Tibial nerve (tissue), 4 donors: Measurements from ENCODE around the gene CACNA2D2. TPM values are rescaled to one million over a fixed set of nuclear protein-coding genes. Genes with fewer than 3 reads are reported as not detected.

Source experiments
- DNase-seq, 2 donors: peaks; one replicate each; pipeline ENCODE4 v3.0.0-alpha.2; 2019; ENCODE audit warnings: low spot score in 2 of 2
- H3K27ac ChIP-seq, 4 donors: fragments of 200-600 bp; sonication (generic) in 3 of 4; one replicate each; pipeline ENCODE4 v1.5.1; 2017 to 2019; ENCODE audit warnings: mild to moderate bottlenecking in 1 of 4
- H3K27me3 ChIP-seq, 2 donors: fragments of 200-600 bp; sonication (generic) in 1 of 2; one replicate each; pipeline versions ENCODE4 v1.5.1 to v1.6.0; 2017 to 2019
- H3K36me3 ChIP-seq, 3 donors: fragments of 200-600 bp; sonication (generic); one replicate each; pipeline ENCODE4 v1.5.1; 2018 to 2019
- H3K4me1 ChIP-seq, 4 donors: fragments of 200-600 bp; sonication (generic) in 3 of 4; one replicate each; pipeline ENCODE4 v1.5.1; 2017 to 2019
- H3K4me3 ChIP-seq, 4 donors: fragments of 200-600 bp; sonication (generic) in 3 of 4; one replicate each; pipeline ENCODE4 v1.5.1; 2017 to 2019; ENCODE audit warnings: mild to moderate bottlenecking in 1 of 4, moderate library complexity in 1 of 4
- H3K9me3 ChIP-seq, 4 donors: fragments of 200-600 bp; sonication (generic) in 3 of 4; one replicate each; pipeline ENCODE4 v1.5.1; 2017 to 2019
- EP300 ChIP-seq, 2 donors: sonication (generic); formaldehyde crosslinking; IDR thresholded peaks; one replicate each; pipeline ENCODE4 v1.6.1; 2017; ENCODE audit warnings: antibody characterized with exemption in 2 of 2, mild to moderate bottlenecking in 1 of 2
- POLR2A ChIP-seq, 2 donors: fragments of 450-650 bp; IDR thresholded peaks; one replicate each; pipeline ENCODE4 v1.6.1; 2017; ENCODE audit warnings: antibody characterized with exemption in 2 of 2, mild to moderate bottlenecking in 2 of 2, moderate library complexity in 2 of 2
- WGBS, 2 donors: methylation state at CpG; one replicate each; pipeline ENCODE4 v1.1.5; 2018; 5-methylcytosine and 5-hydroxymethylcytosine counted together
- total RNA-seq, 4 donors: library from RNA; depleted of rRNA; stranded (reverse); fragments of >200 nt; gene quantifications; one replicate each; pipeline ENCODE4 v1.1.0, GENCODE V29; 2016
- TF ChIP-seq, protein P1 (sequence below), 5 experiments: fragments of 200-600 bp in 3 of 5; fragments of 450-650 bp in 2 of 5; sonication (generic) in 3 of 5; IDR thresholded peaks; one replicate each; pipeline ENCODE4 v1.5.1; 2016 to 2019; ENCODE audit warnings: antibody characterized with exemption in 5 of 5, mild to moderate bottlenecking in 3 of 5, moderate library complexity in 2 of 5

CACNA2D2 gene
- total RNA-seq, 4 donors from 2014 or later, result 0.84 to 2.0 (median 1.2) TPM

DNA sequence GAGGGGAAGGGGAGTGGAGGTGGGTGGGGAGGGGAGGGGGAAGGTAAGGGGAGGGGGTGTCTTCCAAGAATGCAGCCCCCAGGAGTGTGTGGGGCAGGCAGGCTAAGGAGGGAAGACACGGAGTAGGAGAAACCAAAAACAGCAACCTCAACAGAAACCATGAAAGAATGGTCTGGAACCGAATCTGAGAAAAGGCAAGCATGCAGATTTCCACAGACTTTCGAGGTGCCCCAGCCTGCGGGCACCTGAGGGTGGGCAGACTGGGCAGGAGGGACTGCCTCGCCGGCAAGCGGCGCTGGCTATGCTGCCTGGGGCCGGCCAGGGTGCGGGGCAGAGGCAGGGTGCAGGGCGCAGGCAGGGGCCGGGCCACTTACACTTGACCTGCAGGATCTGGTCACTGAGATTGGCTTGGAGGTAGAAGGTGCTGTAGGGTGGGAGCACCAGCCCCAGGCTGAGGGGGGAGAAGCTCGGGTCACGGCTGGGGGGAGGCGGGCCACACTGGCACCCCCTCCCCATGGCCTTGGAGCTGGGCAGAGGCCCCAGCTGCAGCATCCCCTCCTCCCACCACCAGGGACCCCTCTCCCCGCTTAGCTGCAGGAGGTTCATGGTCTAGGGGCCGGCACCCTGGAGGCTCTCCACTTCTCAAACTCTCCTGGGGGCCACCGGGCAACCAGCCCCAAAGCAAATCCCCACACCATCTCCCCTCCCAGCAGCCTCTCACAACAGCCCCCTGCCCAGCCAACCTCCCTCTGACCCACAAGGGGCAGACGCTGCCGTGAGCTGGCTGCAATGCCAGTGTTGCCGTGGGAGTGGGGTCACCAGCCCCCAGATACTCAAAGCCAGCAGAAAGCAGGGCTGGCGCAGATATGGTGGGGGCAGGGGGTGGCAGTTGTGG is 128.8 kb downstream of the CACNA2D2 start:
- DNase-seq, result no peak
- H3K36me3 ChIP-seq, result no peaks in the 10 kb centered on the region
- H3K4me1 ChIP-seq, result peaks cover 0 to 13% (median 0%) of the 10 kb centered on the region in 4 donors
- H3K27ac ChIP-seq, result no peak overlapping the region
- no peaks in the 10 kb centered on the region for H3K9me3 ChIP-seq
- no peak overlapping the region for H3K4me3 ChIP-seq
- TF ChIP-seq POLR2A (IDR thresholded peaks at IDR 0.05) (no peak), EP300 (IDR thresholded peaks at IDR 0.05) (no peak)
- TF ChIP-seq, protein P1, sequence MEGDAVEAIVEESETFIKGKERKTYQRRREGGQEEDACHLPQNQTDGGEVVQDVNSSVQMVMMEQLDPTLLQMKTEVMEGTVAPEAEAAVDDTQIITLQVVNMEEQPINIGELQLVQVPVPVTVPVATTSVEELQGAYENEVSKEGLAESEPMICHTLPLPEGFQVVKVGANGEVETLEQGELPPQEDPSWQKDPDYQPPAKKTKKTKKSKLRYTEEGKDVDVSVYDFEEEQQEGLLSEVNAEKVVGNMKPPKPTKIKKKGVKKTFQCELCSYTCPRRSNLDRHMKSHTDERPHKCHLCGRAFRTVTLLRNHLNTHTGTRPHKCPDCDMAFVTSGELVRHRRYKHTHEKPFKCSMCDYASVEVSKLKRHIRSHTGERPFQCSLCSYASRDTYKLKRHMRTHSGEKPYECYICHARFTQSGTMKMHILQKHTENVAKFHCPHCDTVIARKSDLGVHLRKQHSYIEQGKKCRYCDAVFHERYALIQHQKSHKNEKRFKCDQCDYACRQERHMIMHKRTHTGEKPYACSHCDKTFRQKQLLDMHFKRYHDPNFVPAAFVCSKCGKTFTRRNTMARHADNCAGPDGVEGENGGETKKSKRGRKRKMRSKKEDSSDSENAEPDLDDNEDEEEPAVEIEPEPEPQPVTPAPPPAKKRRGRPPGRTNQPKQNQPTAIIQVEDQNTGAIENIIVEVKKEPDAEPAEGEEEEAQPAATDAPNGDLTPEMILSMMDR (IDR thresholded peaks at IDR 0.05), result no peak
- WGBS, 2 donors, result 65 to 69% methylated on average over 18 of the region's 22 CpGs
- H3K27me3 ChIP-seq, result no peaks in the 10 kb centered on the region

DNA sequence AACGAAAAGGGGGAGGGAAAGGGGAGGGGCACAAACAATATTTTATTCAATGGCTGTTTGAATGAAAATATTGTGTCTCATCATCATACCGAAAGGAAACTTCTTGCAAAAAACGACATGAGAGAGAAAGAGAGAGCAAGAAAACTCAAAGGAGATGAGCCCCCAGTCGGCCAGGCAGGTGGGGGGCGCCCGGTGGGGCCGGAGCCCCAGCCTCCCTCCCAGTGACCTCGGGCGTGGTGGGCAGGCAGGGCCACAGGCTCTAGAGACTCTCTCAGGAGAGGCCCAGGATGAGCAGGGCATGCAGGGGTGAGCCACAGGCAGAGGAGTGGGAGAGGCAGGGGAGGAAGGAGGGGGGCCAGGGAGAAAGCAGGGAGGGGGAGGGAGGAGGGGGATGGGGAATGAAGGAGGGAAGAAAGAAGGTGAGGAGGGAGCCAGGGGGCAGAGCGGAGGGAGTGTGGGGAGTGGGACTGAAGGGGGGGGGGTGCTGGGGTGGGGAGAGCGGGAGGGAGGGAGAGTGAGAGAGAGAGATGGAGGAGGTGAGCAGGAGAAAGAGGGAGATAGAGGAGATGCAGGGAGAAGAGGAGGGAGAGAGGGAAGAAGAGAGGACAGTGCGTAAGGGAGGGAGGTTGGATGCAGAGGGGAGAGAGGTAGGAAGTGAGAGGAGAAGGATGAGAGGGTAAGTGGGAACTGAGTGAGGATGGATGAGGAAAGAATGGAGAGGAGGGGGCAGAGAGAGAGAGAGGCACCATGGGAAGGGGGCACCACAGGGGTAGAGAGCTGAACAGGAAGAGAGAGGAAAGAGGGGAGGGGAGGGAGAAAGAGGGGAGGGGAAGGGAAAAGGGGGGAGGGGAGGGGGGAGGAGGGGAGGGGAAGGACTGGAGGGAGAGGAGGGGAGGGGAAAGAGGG is 130.0 kb downstream of the CACNA2D2 start:
- H3K4me1 ChIP-seq, result peaks cover 0 to 13% (median 0%) of the 10 kb centered on the region in 4 donors
- H3K4me3 ChIP-seq, result no peak overlapping the region
- H3K27ac ChIP-seq, result no peak overlapping the region
- H3K27me3 ChIP-seq, result no peaks in the 10 kb centered on the region
- H3K36me3 ChIP-seq, result no peaks in the 10 kb centered on the region
- 33 to 34% methylated on average over 12 of the region's 12 CpGs for WGBS, 2 donors
- TF ChIP-seq POLR2A (IDR thresholded peaks at IDR 0.05), result no peak
- TF ChIP-seq, protein P1 (IDR thresholded peaks at IDR 0.05), result no peak
- no peak for TF ChIP-seq EP300 (IDR thresholded peaks at IDR 0.05)
- no peaks in the 10 kb centered on the region for H3K9me3 ChIP-seq
- no peak for DNase-seq

DNA sequence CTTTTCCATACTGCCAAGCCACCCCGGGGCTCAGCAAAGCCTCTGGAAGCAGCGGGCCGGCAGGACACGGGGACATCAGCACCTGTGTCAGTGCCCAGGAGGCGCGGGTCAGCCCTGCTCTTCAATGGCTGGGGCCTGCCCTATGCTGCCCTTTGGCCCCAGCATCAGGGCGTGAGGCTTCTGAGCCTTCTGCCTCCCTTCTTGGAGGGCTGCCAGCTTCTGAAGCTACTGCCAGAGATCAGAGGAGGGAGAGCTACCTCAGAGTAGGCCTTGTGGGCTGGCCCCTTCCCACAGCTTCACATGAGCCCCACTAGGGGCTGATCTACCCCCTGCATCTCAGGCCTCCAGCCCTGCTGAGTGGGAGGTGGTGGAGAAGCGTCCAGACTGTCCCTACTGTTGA is 131.1 kb downstream of the CACNA2D2 start:
- no peak for DNase-seq
- TF ChIP-seq, protein P1 (IDR thresholded peaks at IDR 0.05), result no peak
- TF ChIP-seq POLR2A (IDR thresholded peaks at IDR 0.05), result no peak
- no peak for TF ChIP-seq EP300 (IDR thresholded peaks at IDR 0.05)
- H3K4me1 ChIP-seq, result peaks cover 0 to 13% (median 0%) of the 10 kb centered on the region in 4 donors
- no peaks in the 10 kb centered on the region for H3K9me3 ChIP-seq
- H3K27me3 ChIP-seq, result no peaks in the 10 kb centered on the region
- no peak overlapping the region for H3K27ac ChIP-seq
- H3K4me3 ChIP-seq, result no peak overlapping the region
- WGBS, 2 donors, result 39 to 44% methylated on average over 7 to 8 of the region's 8 CpGs
- no peaks in the 10 kb centered on the region for H3K36me3 ChIP-seq

DNA sequence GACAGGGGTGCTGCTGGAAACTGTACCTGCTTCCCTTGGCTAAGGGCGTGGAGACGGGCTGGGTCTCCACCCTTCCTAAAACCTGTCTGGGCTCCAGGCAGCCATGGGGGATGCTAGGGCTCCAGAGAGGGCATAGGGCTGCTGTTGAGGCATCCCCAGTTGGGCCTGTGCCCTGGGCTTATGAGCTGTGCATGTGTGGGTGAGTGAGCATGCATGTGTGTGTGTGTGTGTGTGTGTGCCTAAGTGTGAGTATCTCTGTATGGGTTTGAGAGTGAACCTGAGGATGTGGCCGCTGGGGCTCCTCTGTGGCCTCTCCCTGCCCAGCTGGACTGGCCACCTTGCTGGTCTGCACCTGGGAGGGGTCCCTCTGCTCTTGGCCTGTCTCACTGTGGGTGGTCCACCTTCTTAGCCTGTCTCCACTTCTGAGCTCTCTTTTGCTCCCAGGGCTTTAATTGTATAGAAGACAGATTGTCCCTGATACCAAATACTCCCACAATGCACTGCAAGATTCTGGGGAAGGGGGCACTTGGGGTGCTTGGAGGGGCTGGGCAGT is 132.2 kb downstream of the CACNA2D2 start:
- WGBS, 2 donors, result 77 to 83% methylated on average over 3 of the region's 3 CpGs
- peaks cover 0 to 13% (median 0%) of the 10 kb centered on the region in 4 donors for H3K4me1 ChIP-seq

More for the DNA sequence above, 132.2 kb downstream of the CACNA2D2 start:
- H3K36me3 ChIP-seq, result no peaks in the 10 kb centered on the region
- no peaks in the 10 kb centered on the region for H3K9me3 ChIP-seq
- DNase-seq, result no peak
- H3K27me3 ChIP-seq, result no peaks in the 10 kb centered on the region
- H3K4me3 ChIP-seq, result no peak overlapping the region
- TF ChIP-seq POLR2A (IDR thresholded peaks at IDR 0.05), result no peak
- TF ChIP-seq, protein P1 (IDR thresholded peaks at IDR 0.05), result no peak
- no peak for TF ChIP-seq EP300 (IDR thresholded peaks at IDR 0.05)
- H3K27ac ChIP-seq, result no peak overlapping the region
